Mesenteric fat pad (tissue), 1 donor: Measurements from ENCODE around the gene VDR. TPM values are rescaled to one million over a fixed set of nuclear protein-coding genes. Genes with fewer than 3 reads are reported as not detected.
"Not testable (repeated sequence)": the region's sequence is repeated elsewhere in the genome, so short reads cannot be mapped to it uniquely, and the experiment has no call there.

Experiments used
- DNase-seq: peaks from one replicate; pipeline ENCODE4 v3.0.0-alpha.2; 2020; ENCODE audit warnings: low spot score
- total RNA-seq: library from RNA; stranded (reverse); fragmentation: NEBNext Ultra II Directional; extraction: Animal tissue kit (Norgen Biotek cat#: 25700); gene quantifications from one replicate; pipeline ENCODE4 v1.2.1, GENCODE V29; 2021
- donor health status: DM: yes; HTN: yes; CAD: no.

VDR gene
- total RNA-seq, 1 donor from 2014 or later: 9.8 TPM

GRCh38 chr12:47850153-47851084, 54.4 kb downstream of the VDR start:
- DNase-seq: peak; percentile 72

DNA sequence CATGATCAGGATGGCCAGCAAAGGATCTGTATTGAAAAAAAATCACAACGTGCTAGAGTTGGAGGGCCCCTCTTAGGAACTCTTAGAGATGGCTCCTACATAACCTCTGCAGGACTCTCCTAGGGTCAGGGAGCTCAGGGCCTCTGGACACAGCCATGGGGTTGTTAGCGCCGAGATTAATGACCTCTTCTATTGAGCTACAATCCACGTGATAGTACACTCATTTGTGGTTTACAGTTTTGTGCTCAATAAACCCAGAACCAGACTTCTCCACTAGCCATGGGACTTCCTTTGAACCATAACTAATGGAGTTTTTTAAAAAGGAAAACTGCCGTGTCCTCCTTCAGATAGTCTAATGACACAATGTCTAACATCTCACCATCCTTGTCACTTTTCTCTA, 55.5 kb downstream of the VDR start:
- no peak for DNase-seq

GRCh38 chr12:47848853-47849252, 55.9 kb downstream of the VDR start:
- no peak for DNase-seq

DNA sequence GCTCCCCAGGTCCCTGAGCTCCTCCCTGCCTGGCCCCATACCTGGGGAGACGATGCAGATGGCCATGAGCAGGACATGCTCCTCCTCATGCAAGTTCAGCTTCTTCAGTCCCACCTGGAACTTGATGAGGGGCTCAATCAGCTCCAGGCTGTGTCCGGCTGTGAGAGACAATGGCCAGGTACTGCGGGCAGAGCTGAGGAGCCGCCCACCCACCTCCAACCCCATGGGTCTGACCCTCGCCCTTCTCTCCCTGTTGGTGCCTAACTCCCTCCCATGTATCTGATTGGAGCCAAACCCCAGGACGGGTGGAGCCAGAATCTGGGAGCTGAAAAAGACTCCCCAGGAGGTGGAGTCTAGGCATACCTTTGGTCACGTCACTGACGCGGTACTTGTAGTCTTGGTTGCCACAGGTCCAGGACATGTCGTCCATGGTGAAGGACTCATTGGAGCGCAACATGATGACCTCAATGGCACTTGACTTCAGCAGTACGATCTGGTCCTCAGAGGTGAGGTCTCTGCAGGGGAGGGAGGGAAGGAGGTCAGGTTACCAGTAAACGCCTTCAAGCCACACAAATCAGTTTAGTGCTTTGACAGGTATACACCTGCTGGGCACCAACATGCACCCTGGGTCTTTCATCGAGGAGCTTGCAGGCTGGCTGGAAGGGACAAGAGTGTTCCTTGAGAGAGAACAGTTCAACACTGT, 58.3 kb downstream of the VDR start:
- no peak for DNase-seq

- DNase-seq: no peak
Observed at GRCh38 chr12:47845081-47845480, 59.7 kb downstream of the VDR start.

GRCh38 chr12:47844264-47845019, 60.4 kb downstream of the VDR start:
- no peak for DNase-seq

- DNase-seq: no peak
Observed at GRCh38 chr12:47843226-47843980, 61.4 kb downstream of the VDR start.

- not testable (repeated sequence) for DNase-seq
Observed at GRCh38 chr12:47842543-47842942, 62.3 kb downstream of the VDR start.

DNA sequence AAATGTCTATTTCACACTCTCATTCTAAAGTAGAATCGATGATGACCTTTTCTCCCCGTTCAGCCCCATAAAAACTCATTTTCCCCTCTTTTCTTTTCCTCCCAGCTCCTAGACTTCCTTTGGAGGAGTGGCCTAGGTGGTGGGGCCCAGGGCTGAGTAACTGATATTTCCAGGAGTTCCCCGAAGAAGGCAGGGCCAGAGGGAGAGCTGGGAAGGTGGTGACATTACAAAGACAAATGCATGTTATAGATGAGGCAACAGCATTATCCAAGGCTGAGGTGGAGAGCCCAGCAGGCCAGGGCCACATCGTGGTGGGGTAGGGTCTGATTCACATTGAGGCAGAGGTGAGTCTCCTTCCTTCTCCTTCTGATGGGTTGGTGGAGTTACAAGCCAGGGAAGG, 62.9 kb downstream of the VDR start:
- DNase-seq: no peak

- DNase-seq: no peak
Observed at GRCh38 chr12:47841501-47841900, 63.3 kb downstream of the VDR start.

DNA sequence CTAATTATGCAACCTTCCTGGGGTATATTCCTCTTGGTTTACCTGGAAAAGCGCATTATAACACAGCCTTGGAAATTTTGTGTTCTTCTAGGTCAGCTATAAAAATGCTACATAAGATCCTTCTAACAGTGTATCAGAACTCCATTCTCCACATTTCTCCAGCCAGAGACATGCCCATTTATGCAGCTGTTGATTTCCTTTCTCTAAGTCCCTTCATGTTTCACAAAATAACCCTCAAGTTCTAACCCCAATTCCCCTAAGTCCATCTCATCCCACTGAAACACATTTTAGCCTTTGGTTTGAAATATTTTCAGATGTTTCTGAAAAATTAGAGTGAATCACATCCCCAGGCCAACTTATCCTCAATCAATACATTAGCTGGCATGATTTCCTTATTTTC, 64.2 kb downstream of the VDR start:
- no peak for DNase-seq

GRCh38 chr12:47839214-47839876, 65.4 kb downstream of the VDR start:
- DNase-seq: no peak

- no peak for DNase-seq
Observed at GRCh38 chr12:47838286-47838931, 66.4 kb downstream of the VDR start.

DNA sequence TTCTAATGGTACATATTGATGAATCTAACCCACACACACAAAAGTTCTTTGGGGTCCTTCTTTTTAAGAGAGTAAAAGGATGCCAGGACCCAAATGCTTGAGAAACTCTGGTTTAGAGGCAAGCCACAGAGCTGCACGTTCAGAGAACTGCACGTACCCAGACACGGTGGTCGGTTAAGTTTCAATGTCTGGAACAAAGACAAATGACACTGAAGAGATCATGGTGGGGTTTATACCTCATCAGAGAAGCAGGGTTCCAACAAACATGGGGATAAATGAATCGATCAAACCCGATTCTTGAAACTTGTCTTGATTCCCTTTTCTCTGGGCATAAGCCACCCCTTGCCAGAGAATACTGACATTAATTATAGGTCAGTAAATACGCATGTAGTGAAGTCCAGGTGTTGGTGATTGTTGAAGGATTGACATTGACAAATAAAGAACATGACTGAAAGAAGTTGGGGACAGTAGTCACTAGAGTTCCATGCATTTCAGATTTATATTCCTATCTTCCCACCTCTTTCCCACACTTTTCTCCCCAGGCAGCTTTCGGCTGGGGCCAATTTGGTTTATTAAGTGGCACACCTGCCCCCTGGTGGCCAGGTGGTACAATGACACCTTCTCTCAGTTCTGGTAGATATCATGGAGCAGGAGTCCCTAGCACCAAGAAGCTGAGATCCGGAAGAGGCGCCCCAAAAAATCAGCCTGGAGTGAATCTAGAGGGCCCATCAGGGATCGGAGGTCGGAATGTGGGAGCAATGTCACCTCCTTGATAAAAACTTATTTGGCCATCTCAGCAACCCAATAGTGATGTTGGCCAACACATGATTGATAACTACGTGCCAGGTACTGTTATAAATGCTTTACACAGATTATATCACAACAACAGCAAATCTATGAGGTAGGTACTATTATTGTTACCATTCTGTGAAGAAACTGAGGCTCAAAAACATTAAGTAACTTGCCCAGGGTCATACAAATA, 67.3 kb downstream of the VDR start:
- peak; percentile 18 for DNase-seq

- DNase-seq: no peak
Observed at GRCh38 chr12:47835831-47836155, 69.0 kb downstream of the VDR start.

- no peak for DNase-seq
Observed at GRCh38 chr12:47835006-47835830, 69.6 kb downstream of the VDR start.

GRCh38 chr12:47834199-47834903, 70.4 kb downstream of the VDR start:
- DNase-seq: no peak
